SK-N-SH treated with all-trans-retinoic acid at 6 μM for 48 hours (cell line): Measurements from ENCODE around the gene GRPEL2.

Source experiments
- PPARA ChIP-seq: fragments of 250-450 bp; sonication (Bioruptor Pico); IDR thresholded peaks from 2 replicates; pipeline ENCODE4 v1.5.0; 2020; ENCODE audit warnings: mild to moderate bottlenecking, borderline replicate concordance
- ZFP3 ChIP-seq: fragments of 250-450 bp; sonication (Bioruptor Pico); IDR thresholded peaks from 2 replicates; pipeline ENCODE4 v1.5.0; 2020; ENCODE audit warnings: mild to moderate bottlenecking, moderate library complexity
- TF ChIP-seq, protein P1 (sequence below): fragments of 250-450 bp; sonication (Bioruptor Pico); IDR thresholded peaks from 2 replicates; pipeline ENCODE4 v1.5.1; 2020; ENCODE audit warnings: low read depth, mild to moderate bottlenecking, moderate library complexity
- TF ChIP-seq, protein P2 (sequence below): fragments of 250-450 bp; sonication (Bioruptor Pico); IDR thresholded peaks from 2 replicates; pipeline ENCODE4 v1.5.0; 2020; ENCODE audit warnings: mild to moderate bottlenecking, moderate library complexity
- TF ChIP-seq, protein P3 (sequence below): fragments of 250-450 bp; sonication (Bioruptor Pico); IDR thresholded peaks from 2 replicates; pipeline ENCODE4 v1.8.0; 2020; ENCODE audit warnings: mild to moderate bottlenecking, moderate library complexity, borderline replicate concordance

DNA sequence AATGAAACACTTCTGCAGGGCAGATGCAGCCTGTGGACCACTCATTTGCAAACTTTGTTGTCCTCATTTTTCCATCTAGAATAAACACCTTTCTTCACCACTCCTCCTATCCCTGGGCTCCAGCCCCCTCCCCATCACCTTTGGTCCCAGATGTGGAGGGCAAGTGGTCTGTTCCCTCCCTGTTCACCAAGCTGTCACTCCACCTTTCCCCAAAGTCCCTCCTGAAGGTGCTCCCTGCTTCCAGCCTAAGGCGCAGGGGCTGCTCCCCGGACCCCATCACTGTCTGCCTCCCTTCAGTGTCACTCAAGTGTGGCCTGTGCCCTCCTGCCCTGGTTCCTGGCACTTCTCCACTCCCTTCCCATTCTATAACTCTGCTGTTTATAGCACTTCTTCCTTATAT lies 19.4 kb downstream of the GRPEL2 start:
- TF ChIP-seq ZFP3 (CRISPR knock-in tag) (no peak), PPARA (CRISPR knock-in tag) (no peak)
- TF ChIP-seq, protein P1, sequence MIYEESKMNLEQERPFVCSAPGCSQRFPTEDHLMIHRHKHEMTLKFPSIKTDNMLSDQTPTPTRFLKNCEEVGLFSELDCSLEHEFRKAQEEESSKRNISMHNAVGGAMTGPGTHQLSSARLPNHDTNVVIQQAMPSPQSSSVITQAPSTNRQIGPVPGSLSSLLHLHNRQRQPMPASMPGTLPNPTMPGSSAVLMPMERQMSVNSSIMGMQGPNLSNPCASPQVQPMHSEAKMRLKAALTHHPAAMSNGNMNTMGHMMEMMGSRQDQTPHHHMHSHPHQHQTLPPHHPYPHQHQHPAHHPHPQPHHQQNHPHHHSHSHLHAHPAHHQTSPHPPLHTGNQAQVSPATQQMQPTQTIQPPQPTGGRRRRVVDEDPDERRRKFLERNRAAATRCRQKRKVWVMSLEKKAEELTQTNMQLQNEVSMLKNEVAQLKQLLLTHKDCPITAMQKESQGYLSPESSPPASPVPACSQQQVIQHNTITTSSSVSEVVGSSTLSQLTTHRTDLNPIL (CRISPR knock-in tag), result no peak
- TF ChIP-seq, protein P2, sequence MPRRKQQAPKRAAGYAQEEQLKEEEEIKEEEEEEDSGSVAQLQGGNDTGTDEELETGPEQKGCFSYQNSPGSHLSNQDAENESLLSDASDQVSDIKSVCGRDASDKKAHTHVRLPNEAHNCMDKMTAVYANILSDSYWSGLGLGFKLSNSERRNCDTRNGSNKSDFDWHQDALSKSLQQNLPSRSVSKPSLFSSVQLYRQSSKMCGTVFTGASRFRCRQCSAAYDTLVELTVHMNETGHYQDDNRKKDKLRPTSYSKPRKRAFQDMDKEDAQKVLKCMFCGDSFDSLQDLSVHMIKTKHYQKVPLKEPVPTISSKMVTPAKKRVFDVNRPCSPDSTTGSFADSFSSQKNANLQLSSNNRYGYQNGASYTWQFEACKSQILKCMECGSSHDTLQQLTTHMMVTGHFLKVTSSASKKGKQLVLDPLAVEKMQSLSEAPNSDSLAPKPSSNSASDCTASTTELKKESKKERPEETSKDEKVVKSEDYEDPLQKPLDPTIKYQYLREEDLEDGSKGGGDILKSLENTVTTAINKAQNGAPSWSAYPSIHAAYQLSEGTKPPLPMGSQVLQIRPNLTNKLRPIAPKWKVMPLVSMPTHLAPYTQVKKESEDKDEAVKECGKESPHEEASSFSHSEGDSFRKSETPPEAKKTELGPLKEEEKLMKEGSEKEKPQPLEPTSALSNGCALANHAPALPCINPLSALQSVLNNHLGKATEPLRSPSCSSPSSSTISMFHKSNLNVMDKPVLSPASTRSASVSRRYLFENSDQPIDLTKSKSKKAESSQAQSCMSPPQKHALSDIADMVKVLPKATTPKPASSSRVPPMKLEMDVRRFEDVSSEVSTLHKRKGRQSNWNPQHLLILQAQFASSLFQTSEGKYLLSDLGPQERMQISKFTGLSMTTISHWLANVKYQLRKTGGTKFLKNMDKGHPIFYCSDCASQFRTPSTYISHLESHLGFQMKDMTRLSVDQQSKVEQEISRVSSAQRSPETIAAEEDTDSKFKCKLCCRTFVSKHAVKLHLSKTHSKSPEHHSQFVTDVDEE (CRISPR knock-in tag), result no peak
- TF ChIP-seq, protein P3, sequence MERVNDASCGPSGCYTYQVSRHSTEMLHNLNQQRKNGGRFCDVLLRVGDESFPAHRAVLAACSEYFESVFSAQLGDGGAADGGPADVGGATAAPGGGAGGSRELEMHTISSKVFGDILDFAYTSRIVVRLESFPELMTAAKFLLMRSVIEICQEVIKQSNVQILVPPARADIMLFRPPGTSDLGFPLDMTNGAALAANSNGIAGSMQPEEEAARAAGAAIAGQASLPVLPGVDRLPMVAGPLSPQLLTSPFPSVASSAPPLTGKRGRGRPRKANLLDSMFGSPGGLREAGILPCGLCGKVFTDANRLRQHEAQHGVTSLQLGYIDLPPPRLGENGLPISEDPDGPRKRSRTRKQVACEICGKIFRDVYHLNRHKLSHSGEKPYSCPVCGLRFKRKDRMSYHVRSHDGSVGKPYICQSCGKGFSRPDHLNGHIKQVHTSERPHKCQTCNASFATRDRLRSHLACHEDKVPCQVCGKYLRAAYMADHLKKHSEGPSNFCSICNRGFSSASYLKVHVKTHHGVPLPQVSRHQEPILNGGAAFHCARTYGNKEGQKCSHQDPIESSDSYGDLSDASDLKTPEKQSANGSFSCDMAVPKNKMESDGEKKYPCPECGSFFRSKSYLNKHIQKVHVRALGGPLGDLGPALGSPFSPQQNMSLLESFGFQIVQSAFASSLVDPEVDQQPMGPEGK, result no peak
